Measurements from ENCODE around the gene PYROXD2. TPM values are rescaled to one million over a fixed set of nuclear protein-coding genes. Genes with fewer than 3 reads are reported as not detected.

PYROXD2 gene
- total RNA-seq, 2 experiments from 2014 or later: 0.41 to 4.3 TPM

GRCh38 chr10:98411768-98412167 is 3.2 kb downstream of the PYROXD2 start:
- Histone ChIP-seq H3K4me2 (ENCODE audit: low read length) (no peak overlapping the region), H3K79me2 (ENCODE audit: insufficient read depth, low read depth, low read length) (no peaks in the 10 kb centered on the region), H2AFZ (ENCODE audit: low read length) (no peak overlapping the region), H3K27ac (ENCODE audit: low read depth, low read length, poor library complexity, severe bottlenecking) (no peak overlapping the region), H3K36me3 (ENCODE audit: insufficient read depth, low read length) (no peaks in the 10 kb centered on the region), H3K4me1 (ENCODE audit: insufficient read depth, low read length, poor library complexity, severe bottlenecking) (no peaks in the 10 kb centered on the region), H4K20me1 (ENCODE audit: insufficient read depth, low read length) (no peaks in the 10 kb centered on the region), H3K4me3 (ENCODE audit: low read depth, low read length, poor library complexity, severe bottlenecking) (no peak overlapping the region), H3K9me2 (ENCODE audit: insufficient read depth, low read length) (no peaks in the 10 kb centered on the region), H3K9me3 (ENCODE audit: low read length) (no peaks in the 10 kb centered on the region)
- DNase-seq (ENCODE audit: low spot score): no peak
- ChIA-PET CTCF (ENCODE audit: unreplicated experiment) (interaction anchor here (1.1 kb wide), 1 partner anchor 14 kb away, joined by 3 read pairs; no protein-coding TSS in a partner anchor), POLR2A (interaction anchor here (1.0 to 1.7 kb wide), 2 partner anchors 20 to 243 kb away, joined by 3 to 4 read pairs; no protein-coding TSS in a partner anchor)
- TF ChIP-seq CTCF (conservative IDR thresholded peaks at IDR 0.05; ENCODE audit: low read length) (no peak), EZH2phosphoT487 (IDR thresholded peaks at IDR 0.05; ENCODE audit: borderline replicate concordance, low read depth, low read length) (no peak)
- intact Hi-C loops (cut with micrococcal nuclease; ENCODE audit: unreplicated experiment): no loop called here
- no TSS peak for BruUV-seq (replicated peaks)

GRCh38 chr10:98411166-98411565 is 3.8 kb downstream of the PYROXD2 start:
- intact Hi-C loops (cut with micrococcal nuclease; ENCODE audit: unreplicated experiment): no loop called here
- Histone ChIP-seq H3K4me2 (ENCODE audit: low read length) (no peak overlapping the region), H3K9me2 (ENCODE audit: insufficient read depth, low read length) (no peaks in the 10 kb centered on the region), H3K4me3 (ENCODE audit: low read depth, low read length, poor library complexity, severe bottlenecking) (no peak overlapping the region), H3K36me3 (ENCODE audit: insufficient read depth, low read length) (no peaks in the 10 kb centered on the region), H4K20me1 (ENCODE audit: insufficient read depth, low read length) (no peaks in the 10 kb centered on the region), H3K4me1 (ENCODE audit: insufficient read depth, low read length, poor library complexity, severe bottlenecking) (no peaks in the 10 kb centered on the region), H3K27ac (ENCODE audit: low read depth, low read length, poor library complexity, severe bottlenecking) (no peak overlapping the region), H3K9me3 (ENCODE audit: low read length) (no peaks in the 10 kb centered on the region), H3K79me2 (ENCODE audit: insufficient read depth, low read depth, low read length) (no peaks in the 10 kb centered on the region), H2AFZ (ENCODE audit: low read length) (no peak overlapping the region)
- DNase-seq (ENCODE audit: low spot score): no peak
- BruUV-seq (replicated peaks): no TSS peak
- ChIA-PET POLR2A (interaction anchor here (1.7 kb wide), 1 partner anchor 20 kb away, joined by 4 read pairs; no protein-coding TSS in a partner anchor), CTCF (ENCODE audit: unreplicated experiment) (interaction anchor here (1.1 kb wide), 1 partner anchor 14 kb away, joined by 3 read pairs; no protein-coding TSS in a partner anchor)
- TF ChIP-seq CTCF (conservative IDR thresholded peaks at IDR 0.05; ENCODE audit: low read length) (no peak), EZH2phosphoT487 (IDR thresholded peaks at IDR 0.05; ENCODE audit: borderline replicate concordance, low read depth, low read length) (no peak)

- no peak for DNase-seq (ENCODE audit: low spot score)
- TF ChIP-seq EZH2phosphoT487 (IDR thresholded peaks at IDR 0.05; ENCODE audit: borderline replicate concordance, low read depth, low read length) (no peak), CTCF (conservative IDR thresholded peaks at IDR 0.05; ENCODE audit: low read length) (no peak)
- Histone ChIP-seq H4K20me1 (ENCODE audit: insufficient read depth, low read length) (no peaks in the 10 kb centered on the region), H3K4me2 (ENCODE audit: low read length) (no peak overlapping the region), H3K9me2 (ENCODE audit: insufficient read depth, low read length) (no peaks in the 10 kb centered on the region), H3K36me3 (ENCODE audit: insufficient read depth, low read length) (no peaks in the 10 kb centered on the region), H3K4me1 (ENCODE audit: insufficient read depth, low read length, poor library complexity, severe bottlenecking) (no peaks in the 10 kb centered on the region), H3K79me2 (ENCODE audit: insufficient read depth, low read depth, low read length) (no peaks in the 10 kb centered on the region), H3K27ac (ENCODE audit: low read depth, low read length, poor library complexity, severe bottlenecking) (no peak overlapping the region), H3K4me3 (ENCODE audit: low read depth, low read length, poor library complexity, severe bottlenecking) (no peak overlapping the region), H2AFZ (ENCODE audit: low read length) (no peak overlapping the region), H3K9me3 (ENCODE audit: low read length) (no peaks in the 10 kb centered on the region)
- intact Hi-C loops (cut with micrococcal nuclease; ENCODE audit: unreplicated experiment): no loop called here
- BruUV-seq (replicated peaks): no TSS peak
- ChIA-PET CTCF (ENCODE audit: unreplicated experiment) (no interaction called here), POLR2A (no interaction called here)
Measured at GRCh38 chr10:98410759-98411158, 4.2 kb downstream of the PYROXD2 start.
